ENCODE results near the gene NIPAL3. TPM values are rescaled to one million over a fixed set of nuclear protein-coding genes. Genes with fewer than 3 reads are reported as not detected.
A peak's percentile ranks its signal among the peaks of the same experiment; 100 is the strongest.

The NIPAL3 gene
- total RNA-seq, 1 experiment from 2014 or later, result 55.8 TPM

DNA sequence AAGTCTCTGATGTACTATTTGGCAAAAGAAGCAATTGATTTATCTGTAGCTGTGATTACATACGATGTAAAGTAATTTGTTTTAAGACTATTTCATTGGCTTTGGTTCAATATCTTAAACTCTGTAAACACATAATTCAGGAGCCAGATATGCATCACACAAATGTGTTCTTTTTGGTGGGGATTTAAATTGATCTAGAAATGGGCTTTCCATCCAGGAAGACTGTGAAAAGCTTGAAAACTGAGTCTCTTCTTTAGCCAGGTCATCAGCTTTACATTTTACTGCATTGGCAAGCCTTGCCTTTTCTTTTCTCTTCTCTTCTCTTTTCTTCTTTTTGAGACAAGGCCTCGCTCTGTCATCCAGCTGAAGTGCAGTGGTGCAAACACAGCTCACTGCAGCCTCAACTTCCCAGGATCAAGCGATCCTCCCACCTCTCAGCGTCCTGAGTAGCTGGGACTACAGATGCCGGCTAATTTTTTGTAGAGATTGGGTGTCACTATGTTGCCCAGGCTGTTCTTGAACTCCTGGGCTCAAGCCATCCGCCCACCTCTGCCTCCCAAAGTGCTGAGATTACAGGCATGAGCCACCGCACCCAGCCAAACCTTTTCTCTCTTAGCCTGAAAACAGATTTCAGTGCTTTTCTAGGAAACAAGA is 88.4 kb downstream of the NIPAL3 start:
- Mint-ChIP-seq H3K36me3 (ENCODE audit: insufficient read depth, unreplicated experiment) (peaks cover 7% of the 10 kb centered on the region), H3K27ac (ENCODE audit: low read depth, unreplicated experiment) (peak overlapping the region; percentile 20), H3K4me3 (ENCODE audit: unreplicated experiment) (peak overlapping the region; percentile 76), H3K27me3 (ENCODE audit: insufficient read depth, unreplicated experiment) (no peaks in the 10 kb centered on the region), H3K9me3 (ENCODE audit: unreplicated experiment) (no peaks in the 10 kb centered on the region), H3K4me1 (ENCODE audit: insufficient read depth, unreplicated experiment) (peaks cover 16% of the 10 kb centered on the region)
- BruUV-seq (replicated peaks), result no TSS peak
- CTCF ChIA-PET, result interaction anchor here (0.6 to 1.1 kb wide), 6 partner anchors 11 to 319 kb away, joined by 3 to 5 read pairs (median 4); no protein-coding TSS in a partner anchor
- intact Hi-C loops (cut with micrococcal nuclease), result loop anchor here (5.0 kb wide), 1 partner anchor 87 kb away; the partner anchor contains the start of gene NIPAL3
- DNase-seq (ENCODE audit: unreplicated experiment), result no peak
- POLR2A ChIA-PET, result interaction anchor here (0.6 to 5.2 kb wide), 11 partner anchors 10 to 114 kb away, joined by 3 to 70 read pairs (median 4); partner anchors contain the start of genes NIPAL3 and STPG1
- TF ChIP-seq, protein P1, sequence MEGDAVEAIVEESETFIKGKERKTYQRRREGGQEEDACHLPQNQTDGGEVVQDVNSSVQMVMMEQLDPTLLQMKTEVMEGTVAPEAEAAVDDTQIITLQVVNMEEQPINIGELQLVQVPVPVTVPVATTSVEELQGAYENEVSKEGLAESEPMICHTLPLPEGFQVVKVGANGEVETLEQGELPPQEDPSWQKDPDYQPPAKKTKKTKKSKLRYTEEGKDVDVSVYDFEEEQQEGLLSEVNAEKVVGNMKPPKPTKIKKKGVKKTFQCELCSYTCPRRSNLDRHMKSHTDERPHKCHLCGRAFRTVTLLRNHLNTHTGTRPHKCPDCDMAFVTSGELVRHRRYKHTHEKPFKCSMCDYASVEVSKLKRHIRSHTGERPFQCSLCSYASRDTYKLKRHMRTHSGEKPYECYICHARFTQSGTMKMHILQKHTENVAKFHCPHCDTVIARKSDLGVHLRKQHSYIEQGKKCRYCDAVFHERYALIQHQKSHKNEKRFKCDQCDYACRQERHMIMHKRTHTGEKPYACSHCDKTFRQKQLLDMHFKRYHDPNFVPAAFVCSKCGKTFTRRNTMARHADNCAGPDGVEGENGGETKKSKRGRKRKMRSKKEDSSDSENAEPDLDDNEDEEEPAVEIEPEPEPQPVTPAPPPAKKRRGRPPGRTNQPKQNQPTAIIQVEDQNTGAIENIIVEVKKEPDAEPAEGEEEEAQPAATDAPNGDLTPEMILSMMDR (IDR thresholded peaks at IDR 0.05; ENCODE audit: unreplicated experiment), result no peak

DNA sequence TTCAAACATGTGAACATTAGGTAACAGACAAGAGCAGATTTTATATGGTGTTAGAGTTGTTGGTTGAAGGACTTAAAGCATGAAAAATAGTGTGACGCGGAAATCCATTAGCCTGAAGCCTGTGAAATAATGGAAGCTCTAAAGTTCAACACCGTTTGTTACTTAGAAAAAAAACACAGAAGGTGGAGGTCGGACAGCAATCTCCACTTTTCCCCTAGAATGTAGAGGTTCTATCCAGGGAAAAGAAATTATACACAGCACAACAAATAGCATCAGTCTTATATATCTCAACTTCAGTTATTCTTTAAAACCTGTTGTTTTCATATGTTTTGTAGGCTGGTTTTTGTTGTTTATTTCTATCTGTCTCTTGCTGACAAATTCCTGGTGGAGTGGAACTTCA is 89.0 kb downstream of the NIPAL3 start:
- Mint-ChIP-seq H3K4me1 (ENCODE audit: insufficient read depth, unreplicated experiment) (peaks cover 16% of the 10 kb centered on the region), H3K9me3 (ENCODE audit: unreplicated experiment) (no peaks in the 10 kb centered on the region), H3K4me3 (ENCODE audit: unreplicated experiment) (no peak overlapping the region), H3K27ac (ENCODE audit: low read depth, unreplicated experiment) (no peak overlapping the region), H3K36me3 (ENCODE audit: insufficient read depth, unreplicated experiment) (peaks cover 7% of the 10 kb centered on the region), H3K27me3 (ENCODE audit: insufficient read depth, unreplicated experiment) (no peaks in the 10 kb centered on the region)
- intact Hi-C loops (cut with micrococcal nuclease), result loop anchor here (5.0 kb wide), 1 partner anchor 87 kb away; the partner anchor contains the start of gene NIPAL3
- ChIA-PET CTCF (interaction anchor here (0.6 to 1.1 kb wide), 4 partner anchors 11 to 319 kb away, joined by 3 to 5 read pairs (median 4); no protein-coding TSS in a partner anchor), POLR2A (interaction anchor here (0.6 to 5.2 kb wide), 9 partner anchors 10 to 761 kb away, joined by 3 to 70 read pairs (median 4); partner anchors contain the start of genes NIPAL3 and STPG1)
- TSS peak; percentile 37 for BruUV-seq (replicated peaks)
- DNase-seq (ENCODE audit: unreplicated experiment), result no peak
- TF ChIP-seq, protein P1 (IDR thresholded peaks at IDR 0.05; ENCODE audit: unreplicated experiment), result no peak

DNA sequence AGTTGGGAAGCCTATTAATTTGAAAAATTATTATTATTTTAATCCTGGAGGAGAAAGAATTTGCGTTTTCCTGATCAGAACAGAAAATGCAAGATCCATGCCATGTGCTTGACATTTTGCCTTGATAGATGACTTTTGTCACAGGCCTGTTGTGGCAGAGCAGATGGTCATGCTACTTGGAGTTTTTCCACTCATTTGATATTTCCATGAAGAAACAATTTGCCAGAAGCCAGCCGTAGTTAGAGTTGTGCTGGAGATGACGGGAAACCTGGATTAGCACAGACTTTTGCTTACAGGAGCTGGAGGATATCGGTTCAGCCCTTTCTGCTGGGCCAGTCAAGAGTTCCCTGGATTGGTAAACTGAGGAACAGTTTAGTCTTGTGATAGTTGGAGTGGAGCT is 90.2 kb downstream of the NIPAL3 start:
- TF ChIP-seq, protein P1 (IDR thresholded peaks at IDR 0.05; ENCODE audit: unreplicated experiment), result no peak
- no peak overlapping the region for H3K27ac Mint-ChIP-seq (ENCODE audit: low read depth, unreplicated experiment)
- H3K4me1 Mint-ChIP-seq (ENCODE audit: insufficient read depth, unreplicated experiment), result peaks cover 16% of the 10 kb centered on the region
- DNase-seq (ENCODE audit: unreplicated experiment), result no peak
- POLR2A ChIA-PET, result interaction anchor here (1.7 to 5.2 kb wide), 2 partner anchors 9 to 12 kb away, joined by 4 to 70 read pairs; no protein-coding TSS in a partner anchor
- intact Hi-C loops (cut with micrococcal nuclease), result no loop called here
- CTCF ChIA-PET, result interaction anchor here (0.6 to 0.7 kb wide), 3 partner anchors 38 to 304 kb away, joined by 3 to 4 read pairs (median 3); no protein-coding TSS in a partner anchor
- no peaks in the 10 kb centered on the region for H3K27me3 Mint-ChIP-seq (ENCODE audit: insufficient read depth, unreplicated experiment)
- H3K9me3 Mint-ChIP-seq (ENCODE audit: unreplicated experiment), result no peaks in the 10 kb centered on the region
- no peak overlapping the region for H3K4me3 Mint-ChIP-seq (ENCODE audit: unreplicated experiment)
- H3K36me3 Mint-ChIP-seq (ENCODE audit: insufficient read depth, unreplicated experiment), result peaks cover 7% of the 10 kb centered on the region
- no TSS peak for BruUV-seq (replicated peaks)

DNA sequence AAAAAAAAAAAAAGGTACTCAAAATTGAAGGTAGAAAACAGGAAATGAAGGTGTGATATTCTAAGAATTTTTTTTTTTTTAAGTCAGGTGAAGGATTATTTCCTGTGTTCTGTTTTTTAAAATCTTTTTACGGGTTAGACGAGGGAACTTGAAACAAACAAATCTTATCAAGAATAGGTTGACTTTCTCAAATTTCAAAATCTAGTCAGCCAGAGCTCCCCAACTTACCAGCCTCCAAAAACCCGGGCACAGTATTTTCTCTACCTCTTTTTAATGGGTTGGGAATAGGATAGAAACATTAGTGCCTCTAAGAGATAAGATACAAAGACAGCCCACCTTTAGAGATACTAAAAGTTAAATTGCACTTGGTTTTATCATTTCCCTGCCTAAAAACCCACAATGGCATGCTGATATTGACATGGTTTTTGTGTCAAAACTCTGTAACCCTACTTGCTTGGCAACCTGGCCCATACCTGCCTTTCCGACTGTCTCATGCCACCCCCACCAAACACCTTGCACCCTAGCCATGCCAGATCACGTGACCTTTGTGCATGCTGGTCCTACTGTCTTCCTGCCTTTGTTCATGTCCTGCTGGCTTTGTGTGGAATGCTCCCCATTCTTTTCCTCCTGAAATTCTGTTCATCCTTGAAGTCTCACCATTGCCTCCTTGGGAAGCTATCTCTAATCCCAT is 91.2 kb downstream of the NIPAL3 start:
- Mint-ChIP-seq H3K36me3 (ENCODE audit: insufficient read depth, unreplicated experiment) (peaks cover 4% of the 10 kb centered on the region), H3K4me3 (ENCODE audit: unreplicated experiment) (no peak overlapping the region), H3K27me3 (ENCODE audit: insufficient read depth, unreplicated experiment) (no peaks in the 10 kb centered on the region), H3K9me3 (ENCODE audit: unreplicated experiment) (no peaks in the 10 kb centered on the region), H3K27ac (ENCODE audit: low read depth, unreplicated experiment) (no peak overlapping the region), H3K4me1 (ENCODE audit: insufficient read depth, unreplicated experiment) (peaks cover 14% of the 10 kb centered on the region)
- DNase-seq (ENCODE audit: unreplicated experiment), result no peak
- CTCF ChIA-PET, result interaction anchor here (0.6 kb wide), 1 partner anchor 305 kb away, joined by 3 read pairs; no protein-coding TSS in a partner anchor
- intact Hi-C loops (cut with micrococcal nuclease), result no loop called here
- no TSS peak for BruUV-seq (replicated peaks)
- POLR2A ChIA-PET, result interaction anchor here (0.7 to 5.2 kb wide), 2 partner anchors 8 to 221 kb away, joined by 3 to 70 read pairs; no protein-coding TSS in a partner anchor
- TF ChIP-seq, protein P1 (IDR thresholded peaks at IDR 0.05; ENCODE audit: unreplicated experiment), result no peak

All from MCF 10A (cell line).